Cardiac muscle cell (in vitro differentiated cells and primary cell): ENCODE results near the gene PHF2. TPM values are rescaled to one million over a fixed set of nuclear protein-coding genes. Genes with fewer than 3 reads are reported as not detected.

Experiments
- DNase-seq, 2 donors: peaks; one replicate each; pipeline versions ENCODE4 v3.0.0 to v3.0.0-alpha.2; 2010 to 2017; ENCODE audit warnings: low read depth in 1 of 2, low spot score in 1 of 2
- H3K27ac ChIP-seq: fragments of 200-600 bp; sonication (generic); 2 replicates; pipeline ENCODE4 v1.5.1; 2016
- H3K27me3 ChIP-seq: fragments of 200-600 bp; sonication (generic); 2 replicates; pipeline ENCODE4 v1.6.0; 2016; ENCODE audit warnings: control low read depth
- H3K36me3 ChIP-seq: fragments of 200-600 bp; sonication (generic); 2 replicates; pipeline ENCODE4 v1.5.1; 2016; ENCODE audit warnings: control low read depth
- H3K4me1 ChIP-seq: fragments of 200-600 bp; sonication (generic); 2 replicates; pipeline ENCODE4 v1.8.1; 2017; ENCODE audit warnings: low read depth, mild to moderate bottlenecking, mixed run types
- H3K4me3 ChIP-seq: fragments of 200-600 bp; sonication (generic); 2 replicates; pipeline ENCODE4 v1.5.1; 2016; ENCODE audit warnings: mild to moderate bottlenecking
- H3K9me3 ChIP-seq: fragments of 200-600 bp; sonication (generic); 2 replicates; pipeline ENCODE4 v1.5.1; 2017; ENCODE audit warnings: low read depth, mild to moderate bottlenecking, control low read depth
- CTCF ChIP-seq: IDR thresholded peaks from 2 replicates; pipeline ENCODE4 v1.5.1; 2012; ENCODE audit warnings: low read depth, mild to moderate bottlenecking, low read length
- polyA plus RNA-seq: library from polyadenylated mRNA; unstranded; fragments of >200 nt; fragmentation: Nextera tagmentation; extraction: Ambion mirVana; gene quantifications from 2 replicates; pipeline ENCODE4 v1.2.1, GENCODE V29; 2016
- total RNA-seq: library from RNA; depleted of rRNA; stranded (reverse); fragments of >200 nt; gene quantifications from 2 replicates; pipeline ENCODE4 v1.2.3, GENCODE V29; 2016

Gene PHF2
- total and polyA plus RNA-seq, 2 experiments from 2014 or later = 14.1 to 33.7 TPM

GRCh38 chr9:93678199-93679019 lies 102.0 kb downstream of the PHF2 start:
- no peaks in the 10 kb centered on the region for H3K9me3 ChIP-seq
- no peak for DNase-seq
- TF ChIP-seq CTCF = no peak
- H3K36me3 ChIP-seq = peaks cover 6% of the 10 kb centered on the region
- no peaks in the 10 kb centered on the region for H3K4me1 ChIP-seq
- H3K27me3 ChIP-seq = no peaks in the 10 kb centered on the region
- no peak overlapping the region for H3K4me3 ChIP-seq
- no peak overlapping the region for H3K27ac ChIP-seq

- TF ChIP-seq CTCF = no peak
- Histone ChIP-seq H3K4me1 (no peaks in the 10 kb centered on the region), H3K9me3 (no peaks in the 10 kb centered on the region), H3K36me3 (peaks cover 6% of the 10 kb centered on the region), H3K27ac (no peak overlapping the region), H3K4me3 (no peak overlapping the region), H3K27me3 (no peaks in the 10 kb centered on the region)
- DNase-seq = no peak
Observed at GRCh38 chr9:93679536-93680442, 103.4 kb downstream of the PHF2 start.

GRCh38 chr9:93680443-93681268 lies 104.3 kb downstream of the PHF2 start:
- H3K36me3 ChIP-seq = peaks cover 6% of the 10 kb centered on the region
- no peaks in the 10 kb centered on the region for H3K4me1 ChIP-seq
- H3K9me3 ChIP-seq = no peaks in the 10 kb centered on the region
- H3K4me3 ChIP-seq = no peak overlapping the region
- DNase-seq = no peak
- no peak for TF ChIP-seq CTCF
- H3K27ac ChIP-seq = no peak overlapping the region
- H3K27me3 ChIP-seq = no peaks in the 10 kb centered on the region

- DNase-seq = no peak
- no peaks in the 10 kb centered on the region for H3K4me1 ChIP-seq
- no peak for TF ChIP-seq CTCF
- H3K9me3 ChIP-seq = no peaks in the 10 kb centered on the region
- H3K27ac ChIP-seq = no peak overlapping the region
- H3K27me3 ChIP-seq = no peaks in the 10 kb centered on the region
- H3K36me3 ChIP-seq = peaks cover 6% of the 10 kb centered on the region
- no peak overlapping the region for H3K4me3 ChIP-seq
Observed at GRCh38 chr9:93681269-93682154, 105.1 kb downstream of the PHF2 start.
